ENCODE results near the gene TNRC18.
"Not testable (repeated sequence)": the region's sequence is repeated elsewhere in the genome, so short reads cannot be mapped to it uniquely, and the experiment has no call there.

Gene TNRC18

GRCh38 chr7:5348134-5349004 lies 75.3 kb downstream of the TNRC18 start:
- DNase-seq, result no peak

GRCh38 chr7:5345671-5346070 lies 78.0 kb downstream of the TNRC18 start:
- no peak for DNase-seq

- no peak for DNase-seq
Observed at GRCh38 chr7:5345171-5345570, 78.5 kb downstream of the TNRC18 start.

- DNase-seq, result no peak
Observed at GRCh38 chr7:5344342-5344741, 79.3 kb downstream of the TNRC18 start.

GRCh38 chr7:5343884-5344283 lies 79.8 kb downstream of the TNRC18 start:
- no peak for DNase-seq

- no peak for DNase-seq
Observed at GRCh38 chr7:5342631-5343030, 81.0 kb downstream of the TNRC18 start.

GRCh38 chr7:5339955-5340354 lies 83.7 kb downstream of the TNRC18 start:
- no peak for DNase-seq

- DNase-seq, result no peak
Observed at GRCh38 chr7:5337047-5337446, 86.6 kb downstream of the TNRC18 start.

GRCh38 chr7:5334671-5335070 lies 89.0 kb downstream of the TNRC18 start:
- no peak for DNase-seq

GRCh38 chr7:5333121-5334045 lies 90.3 kb downstream of the TNRC18 start:
- DNase-seq, result no peak

- no peak for DNase-seq
Observed at GRCh38 chr7:5332579-5332978, 91.1 kb downstream of the TNRC18 start.

GRCh38 chr7:5330288-5330687 lies 93.3 kb downstream of the TNRC18 start:
- DNase-seq, result no peak

- DNase-seq, result no peak
Observed at GRCh38 chr7:5324961-5325360, 98.7 kb downstream of the TNRC18 start.

- not testable (repeated sequence) for DNase-seq
Observed at GRCh38 chr7:5323800-5324781, 99.5 kb downstream of the TNRC18 start.

- DNase-seq, result no peak
Observed at GRCh38 chr7:5322621-5323410, 100.8 kb downstream of the TNRC18 start.

- DNase-seq, result no peak
Observed at GRCh38 chr7:5320802-5321396, 102.7 kb downstream of the TNRC18 start.

- DNase-seq, result no peak
Observed at GRCh38 chr7:5320391-5320790, 103.2 kb downstream of the TNRC18 start.

GRCh38 chr7:5318613-5319012 lies 105.0 kb downstream of the TNRC18 start:
- not testable (repeated sequence) for DNase-seq

- DNase-seq, result no peak
Observed at GRCh38 chr7:5315761-5316160, 107.9 kb downstream of the TNRC18 start.

- DNase-seq, result no peak
Observed at GRCh38 chr7:5314864-5315263, 108.8 kb downstream of the TNRC18 start.

Measured in activated effector memory CD4-positive, alpha-beta T cell treated with Interleukin-2 at 50 U/mL for 16 hours (primary cell).